Neural cell (in vitro differentiated cells): Measurements from ENCODE around the gene USP37. TPM values are rescaled to one million over a fixed set of nuclear protein-coding genes. Genes with fewer than 3 reads are reported as not detected.

Source experiments
- H2AFZ ChIP-seq: fragments of 200-600, 300-800 bp; sonication (generic), shearing (Covaris generic); 2 replicates; pipeline ENCODE4 v1.6.0; 2014; ENCODE audit warnings: low read depth, mild to moderate bottlenecking, antibody characterized with exemption, low read length, moderate library complexity
- H3F3A ChIP-seq: fragments of 200-600 bp; shearing (Covaris generic); 2 replicates; pipeline ENCODE4 v1.6.1; 2016; ENCODE audit warnings: mild to moderate bottlenecking, moderate library complexity, mixed read lengths, antibody characterized with exemption, low read length; ENCODE audit not compliant: insufficient read depth, poor library complexity, severe bottlenecking
- H3K27ac ChIP-seq: fragments of 200-600, 300-800 bp; sonication (generic), shearing (Covaris generic); 2 replicates; pipeline ENCODE4 v1.5.1; 2014; ENCODE audit warnings: mild to moderate bottlenecking, low read length, moderate library complexity
- H3K27me3 ChIP-seq: fragments of 300-800, 200-600 bp; sonication (generic), shearing (Covaris generic); 2 replicates; pipeline ENCODE4 v1.6.0; 2014; ENCODE audit warnings: mild to moderate bottlenecking, low read depth, low read length, moderate library complexity; ENCODE audit not compliant: insufficient read depth
- H3K36me3 ChIP-seq: fragments of 300-800, 200-600 bp; sonication (generic), shearing (Covaris generic); 2 replicates; pipeline ENCODE4 v1.5.1; 2014; ENCODE audit warnings: mild to moderate bottlenecking, antibody characterized with exemption, low read length, moderate library complexity; ENCODE audit not compliant: insufficient read depth
- H3K4me2 ChIP-seq: fragments of 300-800, 200-600 bp; sonication (generic), shearing (Covaris generic); 2 replicates; pipeline ENCODE4 v1.6.0; 2014; ENCODE audit warnings: mild to moderate bottlenecking, low read length
- H3K4me3 ChIP-seq: fragments of 300-800, 200-600 bp; sonication (generic), shearing (Covaris generic); 2 replicates; pipeline ENCODE4 v1.5.1; 2014; ENCODE audit warnings: mild to moderate bottlenecking, low read length, moderate library complexity
- H3K79me2 ChIP-seq: fragments of 200-600 bp; shearing (Covaris generic); replicated peaks from 2 replicates; pipeline ENCODE4 v1.6.0; 2014; ENCODE audit warnings: mild to moderate bottlenecking, low read length, moderate library complexity; ENCODE audit not compliant: insufficient read depth
- H3K9ac ChIP-seq: fragments of 300-800, 200-600 bp; sonication (generic), shearing (Covaris generic); 2 replicates; pipeline ENCODE4 v1.6.1; 2016; ENCODE audit warnings: mild to moderate bottlenecking, low read length, mixed read lengths
- H3K9me2 ChIP-seq: fragments of 200-600 bp; shearing (Covaris generic); 2 replicates; pipeline ENCODE4 v1.6.1; 2016; ENCODE audit warnings: mild to moderate bottlenecking, low read length, mixed read lengths; ENCODE audit not compliant: insufficient read depth
- H3K9me3 ChIP-seq: fragments of 200-600, 300-800 bp; sonication (generic), shearing (Covaris generic); 2 replicates; pipeline ENCODE4 v1.6.1; 2016; ENCODE audit warnings: mild to moderate bottlenecking, mixed run types, low read length, moderate library complexity, mixed read lengths
- H4K20me1 ChIP-seq: fragments of 200-600 bp; shearing (Covaris generic); 2 replicates; pipeline ENCODE4 v1.6.1; 2016; ENCODE audit warnings: mild to moderate bottlenecking, mixed run types; ENCODE audit not compliant: insufficient read depth
- EP300 ChIP-seq: fragments of 450-650 bp; conservative IDR thresholded peaks from 2 replicates; pipeline ENCODE4 v1.6.1; 2014; ENCODE audit warnings: antibody characterized with exemption, mild to moderate bottlenecking, moderate library complexity; ENCODE audit not compliant: poor library complexity, severe bottlenecking
- EZH2 ChIP-seq: fragments of 200-600, 300-800 bp; shearing (Covaris generic), sonication (generic); IDR thresholded peaks from 2 replicates; pipeline ENCODE4 v1.6.1; 2014; ENCODE audit warnings: antibody characterized with exemption, low read length, borderline replicate concordance, mild to moderate bottlenecking; ENCODE audit not compliant: insufficient read depth, poor library complexity, severe bottlenecking
- MXI1 ChIP-seq: fragments of 450-650 bp; conservative IDR thresholded peaks from 2 replicates; pipeline ENCODE4 v1.6.1; 2014; ENCODE audit warnings: antibody characterized with exemption, mild to moderate bottlenecking; ENCODE audit not compliant: poor library complexity, severe bottlenecking
- POLR2AphosphoS5 ChIP-seq: IDR thresholded peaks from 2 replicates; pipeline ENCODE4 v1.6.1; 2012
- RAD21 ChIP-seq: fragments of 450-650 bp; conservative IDR thresholded peaks from 2 replicates; pipeline ENCODE4 v1.6.1; 2014; ENCODE audit warnings: antibody characterized with exemption, mild to moderate bottlenecking, moderate library complexity
- SMC3 ChIP-seq: fragments of 450-650 bp; conservative IDR thresholded peaks from 2 replicates; pipeline ENCODE4 v1.6.1; 2014; ENCODE audit warnings: antibody characterized with exemption, mild to moderate bottlenecking, moderate library complexity; ENCODE audit not compliant: poor library complexity
- TAF1 ChIP-seq: IDR thresholded peaks from 2 replicates; pipeline ENCODE4 v1.6.1; 2012; ENCODE audit warnings: low read depth
- polyA plus RNA-seq: library from polyadenylated mRNA; depleted of rRNA; stranded (reverse); fragments of >200 nt; gene quantifications from 2 replicates; pipeline ENCODE4 v1.2.3, GENCODE V29; 2014
- TF ChIP-seq, protein P1 (sequence below): fragments of 450-650 bp; IDR thresholded peaks from 2 replicates; pipeline ENCODE4 v1.5.1; 2014; ENCODE audit warnings: antibody characterized with exemption, mild to moderate bottlenecking, moderate library complexity; ENCODE audit not compliant: poor library complexity, severe bottlenecking
- TF ChIP-seq, protein P2 (sequence below): IDR thresholded peaks from 2 replicates; pipeline ENCODE4 v1.6.1; 2012; ENCODE audit warnings: borderline replicate concordance

USP37 gene
- polyA plus RNA-seq, 1 donor from 2014 or later: 16.5 TPM

DNA sequence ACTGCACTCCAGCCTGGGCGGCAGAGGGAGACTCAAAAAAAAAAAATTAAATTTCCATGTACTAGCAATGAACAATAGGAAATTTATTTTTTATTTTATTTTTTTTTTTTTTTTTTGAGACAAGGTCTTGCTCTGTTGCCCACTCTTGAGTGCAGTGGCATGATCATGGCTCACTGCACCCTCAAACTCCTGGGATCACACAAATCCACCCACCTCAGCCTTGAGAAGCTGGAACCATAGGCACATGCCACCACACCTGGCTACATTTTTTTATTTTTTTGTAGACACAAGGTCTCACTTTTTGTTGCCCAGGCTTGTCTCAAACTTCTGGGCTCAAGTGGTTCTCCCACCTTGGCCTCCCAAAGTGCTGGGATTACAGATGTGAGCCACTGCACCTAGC lies 17.4 kb upstream of the USP37 start:
- H3K9me3 ChIP-seq: no peaks in the 10 kb centered on the region
- no peaks in the 10 kb centered on the region for H3K9me2 ChIP-seq
- H3K27ac ChIP-seq: no peak overlapping the region
- H2AFZ ChIP-seq: no peak overlapping the region
- no peak overlapping the region for H3K4me2 ChIP-seq
- no peak overlapping the region for H3K9ac ChIP-seq
- peaks cover 7% of the 10 kb centered on the region for H3K36me3 ChIP-seq
- peaks cover 6% of the 10 kb centered on the region for H3K79me2 ChIP-seq
- H3K27me3 ChIP-seq: no peaks in the 10 kb centered on the region
- TF ChIP-seq POLR2AphosphoS5: no peak
- no peak for TF ChIP-seq EZH2
- no peak for TF ChIP-seq EP300
- TF ChIP-seq RAD21: no peak
- TF ChIP-seq TAF1: no peak
- TF ChIP-seq SMC3: no peak
- TF ChIP-seq MXI1: no peak
- TF ChIP-seq, protein P1, sequence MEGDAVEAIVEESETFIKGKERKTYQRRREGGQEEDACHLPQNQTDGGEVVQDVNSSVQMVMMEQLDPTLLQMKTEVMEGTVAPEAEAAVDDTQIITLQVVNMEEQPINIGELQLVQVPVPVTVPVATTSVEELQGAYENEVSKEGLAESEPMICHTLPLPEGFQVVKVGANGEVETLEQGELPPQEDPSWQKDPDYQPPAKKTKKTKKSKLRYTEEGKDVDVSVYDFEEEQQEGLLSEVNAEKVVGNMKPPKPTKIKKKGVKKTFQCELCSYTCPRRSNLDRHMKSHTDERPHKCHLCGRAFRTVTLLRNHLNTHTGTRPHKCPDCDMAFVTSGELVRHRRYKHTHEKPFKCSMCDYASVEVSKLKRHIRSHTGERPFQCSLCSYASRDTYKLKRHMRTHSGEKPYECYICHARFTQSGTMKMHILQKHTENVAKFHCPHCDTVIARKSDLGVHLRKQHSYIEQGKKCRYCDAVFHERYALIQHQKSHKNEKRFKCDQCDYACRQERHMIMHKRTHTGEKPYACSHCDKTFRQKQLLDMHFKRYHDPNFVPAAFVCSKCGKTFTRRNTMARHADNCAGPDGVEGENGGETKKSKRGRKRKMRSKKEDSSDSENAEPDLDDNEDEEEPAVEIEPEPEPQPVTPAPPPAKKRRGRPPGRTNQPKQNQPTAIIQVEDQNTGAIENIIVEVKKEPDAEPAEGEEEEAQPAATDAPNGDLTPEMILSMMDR: no peak
- TF ChIP-seq, protein P2, sequence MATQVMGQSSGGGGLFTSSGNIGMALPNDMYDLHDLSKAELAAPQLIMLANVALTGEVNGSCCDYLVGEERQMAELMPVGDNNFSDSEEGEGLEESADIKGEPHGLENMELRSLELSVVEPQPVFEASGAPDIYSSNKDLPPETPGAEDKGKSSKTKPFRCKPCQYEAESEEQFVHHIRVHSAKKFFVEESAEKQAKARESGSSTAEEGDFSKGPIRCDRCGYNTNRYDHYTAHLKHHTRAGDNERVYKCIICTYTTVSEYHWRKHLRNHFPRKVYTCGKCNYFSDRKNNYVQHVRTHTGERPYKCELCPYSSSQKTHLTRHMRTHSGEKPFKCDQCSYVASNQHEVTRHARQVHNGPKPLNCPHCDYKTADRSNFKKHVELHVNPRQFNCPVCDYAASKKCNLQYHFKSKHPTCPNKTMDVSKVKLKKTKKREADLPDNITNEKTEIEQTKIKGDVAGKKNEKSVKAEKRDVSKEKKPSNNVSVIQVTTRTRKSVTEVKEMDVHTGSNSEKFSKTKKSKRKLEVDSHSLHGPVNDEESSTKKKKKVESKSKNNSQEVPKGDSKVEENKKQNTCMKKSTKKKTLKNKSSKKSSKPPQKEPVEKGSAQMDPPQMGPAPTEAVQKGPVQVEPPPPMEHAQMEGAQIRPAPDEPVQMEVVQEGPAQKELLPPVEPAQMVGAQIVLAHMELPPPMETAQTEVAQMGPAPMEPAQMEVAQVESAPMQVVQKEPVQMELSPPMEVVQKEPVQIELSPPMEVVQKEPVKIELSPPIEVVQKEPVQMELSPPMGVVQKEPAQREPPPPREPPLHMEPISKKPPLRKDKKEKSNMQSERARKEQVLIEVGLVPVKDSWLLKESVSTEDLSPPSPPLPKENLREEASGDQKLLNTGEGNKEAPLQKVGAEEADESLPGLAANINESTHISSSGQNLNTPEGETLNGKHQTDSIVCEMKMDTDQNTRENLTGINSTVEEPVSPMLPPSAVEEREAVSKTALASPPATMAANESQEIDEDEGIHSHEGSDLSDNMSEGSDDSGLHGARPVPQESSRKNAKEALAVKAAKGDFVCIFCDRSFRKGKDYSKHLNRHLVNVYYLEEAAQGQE: no peak
- H3F3A ChIP-seq: no peaks in the 10 kb centered on the region
- H3K4me3 ChIP-seq: no peak overlapping the region
- H4K20me1 ChIP-seq: no peaks in the 10 kb centered on the region

DNA sequence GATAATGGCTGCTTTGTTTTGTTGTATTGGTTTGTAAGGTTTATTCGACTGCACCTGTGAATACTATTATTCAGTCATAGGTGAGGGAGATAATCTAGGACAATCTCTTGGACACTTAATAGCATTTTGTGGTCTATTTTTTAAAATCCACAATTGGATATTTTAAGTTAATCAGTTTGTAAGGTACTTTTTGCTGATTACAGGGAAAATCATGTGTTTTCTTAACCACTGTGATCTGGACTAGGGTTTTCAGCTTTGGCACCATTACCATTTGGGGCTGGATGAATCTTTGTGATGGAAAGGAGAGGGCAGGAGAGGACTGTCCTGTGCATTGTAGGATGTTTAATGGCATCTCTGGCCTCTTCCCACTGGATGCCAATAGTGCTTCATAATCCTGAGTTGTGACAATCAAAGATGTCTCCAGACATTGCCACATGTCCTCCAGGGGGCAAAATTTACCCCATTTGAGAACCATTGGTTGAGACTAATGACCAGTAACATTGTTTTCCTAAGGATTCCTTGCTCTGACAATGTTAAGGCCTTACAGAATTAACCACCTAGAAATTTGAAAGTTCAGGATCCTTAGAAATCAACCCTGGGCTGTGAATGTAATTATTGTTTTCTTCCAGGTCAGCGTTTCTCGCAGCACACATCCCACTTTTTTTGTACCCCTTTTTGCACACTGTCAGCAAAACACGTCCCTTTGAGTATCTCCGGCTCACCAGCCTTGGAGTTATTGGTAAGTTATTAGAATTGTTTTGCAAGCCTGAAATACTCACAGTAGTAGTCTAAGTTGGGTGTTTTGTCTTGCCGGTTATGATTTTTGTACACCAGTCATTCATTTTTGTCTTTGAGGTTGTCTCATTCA lies 16.1 kb upstream of the USP37 start:
- H2AFZ ChIP-seq: no peak overlapping the region

More for the DNA sequence above, 16.1 kb upstream of the USP37 start:
- H4K20me1 ChIP-seq: no peaks in the 10 kb centered on the region
- H3F3A ChIP-seq: no peaks in the 10 kb centered on the region
- TF ChIP-seq, protein P1: no peak
- TF ChIP-seq MXI1: no peak
- TF ChIP-seq TAF1: no peak
- TF ChIP-seq POLR2AphosphoS5: no peak
- TF ChIP-seq EZH2: no peak
- TF ChIP-seq SMC3: no peak
- TF ChIP-seq, protein P2: no peak
- no peak for TF ChIP-seq EP300
- TF ChIP-seq RAD21: no peak
- no peak overlapping the region for H3K4me3 ChIP-seq
- H3K9ac ChIP-seq: no peak overlapping the region
- no peaks in the 10 kb centered on the region for H3K27me3 ChIP-seq
- H3K27ac ChIP-seq: no peak overlapping the region
- peaks cover 7% of the 10 kb centered on the region for H3K79me2 ChIP-seq
- H3K9me2 ChIP-seq: no peaks in the 10 kb centered on the region
- no peaks in the 10 kb centered on the region for H3K9me3 ChIP-seq
- no peak overlapping the region for H3K4me2 ChIP-seq
- peaks cover 3% of the 10 kb centered on the region for H3K36me3 ChIP-seq
